ENCODE data around the gene MAP3K1. TPM values are rescaled to one million over a fixed set of nuclear protein-coding genes. Genes with fewer than 3 reads are reported as not detected.

Gene MAP3K1
- total and polyA plus RNA-seq, 2 experiments from 2014 or later, result 9.5 to 14.4 TPM

DNA sequence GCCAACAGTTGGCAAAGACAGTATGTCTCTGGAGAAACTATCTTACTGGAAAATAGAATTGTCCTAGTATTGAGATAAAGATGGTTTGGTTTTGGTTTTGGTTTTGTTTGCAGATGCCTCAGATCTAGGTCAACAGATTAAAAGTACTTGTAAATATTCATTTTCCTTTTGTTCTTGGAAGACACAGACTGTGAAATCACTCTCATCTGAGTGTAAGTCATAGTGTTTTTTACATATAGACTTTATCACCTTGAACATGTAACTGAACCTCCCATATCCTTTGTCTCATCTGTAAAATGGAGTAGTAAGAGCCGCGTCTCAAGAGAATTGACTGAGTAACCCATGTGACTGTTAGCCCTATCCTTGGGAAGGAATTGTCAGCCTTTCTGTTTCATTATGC is 34.3 kb downstream of the MAP3K1 start:
- Mint-ChIP-seq H3K4me3 (no peak overlapping the region), H3K4me1 (peaks cover 42% of the 10 kb centered on the region), H3K27me3 (ENCODE audit: insufficient read depth, low read depth, poor library complexity) (no peaks in the 10 kb centered on the region), H3K27ac (no peak overlapping the region), H3K9me3 (no peaks in the 10 kb centered on the region), H3K36me3 (ENCODE audit: low read depth) (no peaks in the 10 kb centered on the region)
- Histone ChIP-seq H3K27ac (ENCODE audit: low read depth) (no peak overlapping the region), H3K4me1 (ENCODE audit: insufficient read depth) (peaks cover 21% of the 10 kb centered on the region), H3K27me3 (ENCODE audit: insufficient read depth) (no peaks in the 10 kb centered on the region), H3K4me3 (no peak overlapping the region), H3K36me3 (ENCODE audit: insufficient read depth) (no peaks in the 10 kb centered on the region), H2AFZ (no peak overlapping the region), H4K20me1 (replicated peaks; ENCODE audit: insufficient read depth) (no peaks in the 10 kb centered on the region; the same call in 1 of the 2 replicates), H3K4me2 (no peak overlapping the region), H3K9me2 (ENCODE audit: insufficient read depth) (no peaks in the 10 kb centered on the region), H3F3A (replicated peaks; ENCODE audit: low read depth) (no peaks in the 10 kb centered on the region), H3K79me2 (replicated peaks; ENCODE audit: insufficient read depth) (peaks cover 74% of the 10 kb centered on the region)
- no peak for TF ChIP-seq EZH2 (IDR thresholded peaks at IDR 0.05; ENCODE audit: low read depth, unreplicated experiment)
- TF ChIP-seq JUNB (IDR thresholded peaks at IDR 0.05; ENCODE audit: unreplicated experiment), result no peak
- TF ChIP-seq EZH2phosphoT487 (IDR thresholded peaks at IDR 0.05; ENCODE audit: unreplicated experiment), result no peak
- no peak for TF ChIP-seq ETS1 (IDR thresholded peaks at IDR 0.05)
- TF ChIP-seq POLR2AphosphoS5 (IDR thresholded peaks at IDR 0.05; ENCODE audit: low read depth), result no peak
- no peak for TF ChIP-seq ZNF462 (CRISPR knock-in tag; IDR thresholded peaks at IDR 0.05)
- TF ChIP-seq, protein P1, sequence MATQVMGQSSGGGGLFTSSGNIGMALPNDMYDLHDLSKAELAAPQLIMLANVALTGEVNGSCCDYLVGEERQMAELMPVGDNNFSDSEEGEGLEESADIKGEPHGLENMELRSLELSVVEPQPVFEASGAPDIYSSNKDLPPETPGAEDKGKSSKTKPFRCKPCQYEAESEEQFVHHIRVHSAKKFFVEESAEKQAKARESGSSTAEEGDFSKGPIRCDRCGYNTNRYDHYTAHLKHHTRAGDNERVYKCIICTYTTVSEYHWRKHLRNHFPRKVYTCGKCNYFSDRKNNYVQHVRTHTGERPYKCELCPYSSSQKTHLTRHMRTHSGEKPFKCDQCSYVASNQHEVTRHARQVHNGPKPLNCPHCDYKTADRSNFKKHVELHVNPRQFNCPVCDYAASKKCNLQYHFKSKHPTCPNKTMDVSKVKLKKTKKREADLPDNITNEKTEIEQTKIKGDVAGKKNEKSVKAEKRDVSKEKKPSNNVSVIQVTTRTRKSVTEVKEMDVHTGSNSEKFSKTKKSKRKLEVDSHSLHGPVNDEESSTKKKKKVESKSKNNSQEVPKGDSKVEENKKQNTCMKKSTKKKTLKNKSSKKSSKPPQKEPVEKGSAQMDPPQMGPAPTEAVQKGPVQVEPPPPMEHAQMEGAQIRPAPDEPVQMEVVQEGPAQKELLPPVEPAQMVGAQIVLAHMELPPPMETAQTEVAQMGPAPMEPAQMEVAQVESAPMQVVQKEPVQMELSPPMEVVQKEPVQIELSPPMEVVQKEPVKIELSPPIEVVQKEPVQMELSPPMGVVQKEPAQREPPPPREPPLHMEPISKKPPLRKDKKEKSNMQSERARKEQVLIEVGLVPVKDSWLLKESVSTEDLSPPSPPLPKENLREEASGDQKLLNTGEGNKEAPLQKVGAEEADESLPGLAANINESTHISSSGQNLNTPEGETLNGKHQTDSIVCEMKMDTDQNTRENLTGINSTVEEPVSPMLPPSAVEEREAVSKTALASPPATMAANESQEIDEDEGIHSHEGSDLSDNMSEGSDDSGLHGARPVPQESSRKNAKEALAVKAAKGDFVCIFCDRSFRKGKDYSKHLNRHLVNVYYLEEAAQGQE (IDR thresholded peaks at IDR 0.05; ENCODE audit: unreplicated experiment), result no peak
- no peak for TF ChIP-seq STAT1 (IDR thresholded peaks at IDR 0.05; ENCODE audit: unreplicated experiment)
- TF ChIP-seq ZNF114 (CRISPR knock-in tag; IDR thresholded peaks at IDR 0.05), result no peak
- no peak for TF ChIP-seq CREB1 (CRISPR knock-in tag; IDR thresholded peaks at IDR 0.05; ENCODE audit: low read depth)
- no peak for TF ChIP-seq CTCF (conservative IDR thresholded peaks at IDR 0.05; ENCODE audit: low read depth in 2 of 2)
- no peak for TF ChIP-seq NANOG (IDR thresholded peaks at IDR 0.05; ENCODE audit: borderline replicate concordance)
- no peak for TF ChIP-seq ZNF331 (CRISPR knock-in tag; IDR thresholded peaks at IDR 0.05; ENCODE audit: low read depth)
- no peak for ATAC-seq
- no peak for DNase-seq (ENCODE audit: low spot score)

Data from GM23338 (cell line).